Measurements from ENCODE around the gene CRADD. TPM values are rescaled to one million over a fixed set of nuclear protein-coding genes. Genes with fewer than 3 reads are reported as not detected.

CRADD gene
- 15.1 and 22.6 TPM in 2 replicates for total RNA-seq

DNA sequence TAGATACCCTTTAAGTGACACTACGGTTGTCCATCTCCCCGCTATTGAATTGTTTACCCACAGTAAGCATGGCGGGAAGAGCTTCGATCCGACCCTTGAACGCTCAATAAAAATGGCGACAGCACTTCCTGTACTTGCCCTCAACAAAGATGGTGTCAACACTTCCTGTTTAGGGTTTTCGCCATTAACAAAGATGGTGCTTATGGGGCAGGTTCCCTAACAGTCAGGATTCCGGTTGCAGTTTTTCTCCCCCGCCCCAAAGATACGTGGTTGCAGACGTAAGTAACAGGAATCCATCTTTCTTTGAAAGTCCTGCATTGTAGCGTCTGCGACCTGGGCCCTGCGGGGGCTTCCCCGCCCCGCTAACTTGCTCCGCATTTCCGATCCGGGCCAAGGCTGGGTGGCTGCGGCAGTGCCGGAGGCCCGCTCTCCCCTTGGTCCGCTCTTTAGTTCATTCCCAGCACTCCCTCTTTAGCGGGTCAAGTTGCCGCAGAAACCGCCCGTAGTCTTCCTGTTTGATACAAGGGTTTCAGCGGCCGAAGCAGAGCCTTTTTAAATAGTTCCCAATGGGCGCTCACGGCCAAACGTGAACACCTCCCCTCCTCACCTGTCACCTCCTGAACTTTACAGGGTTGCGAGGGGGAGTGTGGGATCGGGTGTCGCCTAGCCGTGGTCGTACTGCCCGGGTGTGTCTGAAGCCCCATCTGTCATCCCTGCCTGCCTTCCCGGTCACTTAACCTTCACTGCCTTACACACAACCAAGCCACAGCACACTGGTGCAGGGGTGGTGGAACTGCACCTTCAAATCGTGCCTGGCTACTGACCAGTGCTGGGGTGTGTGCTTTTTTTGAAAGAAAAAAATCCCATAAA is at the start of gene CRADD:
TSS of gene CRADD (plus strand) at position 181 of the 870 bp plus-strand sequence.

Other genes starting within 250 kb of the CRADD start
- gene UBE2N, start 235.4 kb upstream of the CRADD start, total RNA-seq = 48.2 and 91.6 TPM in 2 replicates
- 67.4 and 87.2 TPM in 2 replicates for gene MRPL42, start 209.9 kb upstream of the CRADD start, total RNA-seq
- gene SOCS2, start 104.7 kb upstream of the CRADD start, total RNA-seq = 10.2 and 31.3 TPM in 2 replicates

Data from regular cardiac myocyte (primary cell).